HAP-1 (cell line): ENCODE results near the gene ST3GAL3.
"Not testable (repeated sequence)": the region's sequence is repeated elsewhere in the genome, so short reads cannot be mapped to it uniquely, and the experiment has no call there.

Experiments used
- DNase-seq, 2 experiments: peaks; one replicate each; pipeline ENCODE4 v3.0.0-alpha.2; 2016 to 2020; ENCODE audit warnings: low spot score in 2 of 2
- H3K27me3 ChIP-seq: fragments of 250-450 bp; sonication (Bioruptor Pico); 2 replicates; pipeline ENCODE4 v1.5.1; 2020; ENCODE audit warnings: low read depth, mild to moderate bottlenecking, moderate library complexity
- H3K36me3 ChIP-seq: fragments of 250-450 bp; sonication (Bioruptor Pico); replicated peaks from 2 replicates; pipeline ENCODE4 v1.5.1; 2020; ENCODE audit warnings: mild to moderate bottlenecking
- H3K4me1 ChIP-seq: fragments of 250-450 bp; sonication (Bioruptor Pico); 2 replicates; pipeline ENCODE4 v1.5.1; 2020; ENCODE audit warnings: mild to moderate bottlenecking
- H3K4me3 ChIP-seq: fragments of 250-450 bp; sonication (Bioruptor Pico); 2 replicates; pipeline ENCODE4 v1.5.1; 2020; ENCODE audit warnings: mild to moderate bottlenecking, moderate library complexity
- H3K9me3 ChIP-seq: fragments of 250-450 bp; sonication (Bioruptor Pico); 2 replicates; pipeline ENCODE4 v1.5.1; 2020; ENCODE audit warnings: mild to moderate bottlenecking, moderate library complexity
- in situ Hi-C: fragments of 300-500 bp; cut with MboI; formaldehyde crosslinking; loops from 3 replicates; pipeline ENCODE4 v1.14.3; 2020; ENCODE audit warnings: low sequenced_read_pairs, inconsistent platforms, mixed read lengths

The ST3GAL3 gene

DNA sequence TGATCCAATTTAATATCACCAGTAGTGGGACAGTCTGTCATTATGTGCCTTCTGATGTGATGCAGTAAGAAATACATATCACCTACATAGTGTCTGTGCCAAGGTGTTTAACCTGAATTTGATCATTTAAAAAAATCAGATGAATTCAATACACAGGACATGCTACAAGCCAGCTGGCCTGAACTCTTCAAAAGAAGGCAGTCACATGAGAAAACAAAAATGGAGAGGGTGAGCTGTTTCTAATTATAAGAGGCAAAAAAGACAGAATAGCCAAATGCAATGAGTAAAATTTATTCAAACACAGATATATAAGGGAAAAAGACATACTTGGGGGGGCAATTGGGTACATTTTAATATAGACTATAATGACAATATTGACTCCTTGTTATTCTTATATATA lies 66.5 kb downstream of the ST3GAL3 start:
- no peaks in the 10 kb centered on the region for H3K9me3 ChIP-seq
- DNase-seq = no peak
- H3K4me1 ChIP-seq = peaks cover 28% of the 10 kb centered on the region
- no peaks in the 10 kb centered on the region for H3K27me3 ChIP-seq
- H3K36me3 ChIP-seq = 0 out of 2 replicates have a peak, but pooled peaks cover 4% of the 10 kb centered on the region
- in situ Hi-C loops = loop anchor here (5.0 to 25.0 kb wide), 2 partner anchors 158 to 263 kb away; partner anchors contain the start of genes ARTN and SLC6A9
- no peak overlapping the region for H3K4me3 ChIP-seq

GRCh38 chr1:43774359-43774758 lies 67.0 kb downstream of the ST3GAL3 start:
- in situ Hi-C loops = loop anchor here (5.0 to 25.0 kb wide), 2 partner anchors 158 to 263 kb away; partner anchors contain the start of genes ARTN and SLC6A9
- Histone ChIP-seq H3K4me1 (peaks cover 22% of the 10 kb centered on the region), H3K36me3 (0 out of 2 replicates have a peak, but pooled peaks cover 4% of the 10 kb centered on the region), H3K27me3 (no peaks in the 10 kb centered on the region), H3K4me3 (no peak overlapping the region), H3K9me3 (no peaks in the 10 kb centered on the region)
- DNase-seq = no peak

DNA sequence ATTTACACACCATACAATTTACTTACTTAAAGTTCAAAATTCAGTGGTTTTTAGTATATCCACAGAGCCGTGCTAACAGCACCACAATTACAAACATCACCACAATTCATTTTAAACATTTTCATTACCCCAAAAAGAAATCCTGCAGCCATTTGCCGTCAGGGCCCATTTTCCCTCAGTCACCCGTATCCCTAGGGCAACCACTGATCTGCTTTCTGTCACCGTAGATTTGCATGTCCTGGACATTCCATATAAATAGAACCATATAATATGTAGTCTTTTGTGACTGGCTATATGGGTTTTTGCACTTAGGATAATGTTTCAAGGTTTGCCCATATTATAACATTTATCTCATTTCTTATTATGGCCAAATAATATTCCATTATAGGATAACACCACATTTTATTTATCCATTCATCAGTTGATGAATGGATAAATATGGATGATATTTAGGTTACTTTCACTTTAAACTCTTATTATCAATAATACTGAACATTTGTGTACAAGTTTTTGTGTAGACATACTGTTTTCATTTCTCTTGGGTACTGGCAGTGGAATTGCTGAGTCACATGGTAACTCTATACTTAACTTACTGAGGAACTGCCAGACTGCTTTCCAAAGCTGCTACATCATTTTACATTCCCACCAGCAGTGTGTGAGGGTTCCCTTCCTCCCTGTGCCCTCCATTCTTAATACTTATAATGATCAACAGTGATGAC lies 68.9 kb downstream of the ST3GAL3 start:
- in situ Hi-C loops = no loop called here
- no peak for DNase-seq

DNA sequence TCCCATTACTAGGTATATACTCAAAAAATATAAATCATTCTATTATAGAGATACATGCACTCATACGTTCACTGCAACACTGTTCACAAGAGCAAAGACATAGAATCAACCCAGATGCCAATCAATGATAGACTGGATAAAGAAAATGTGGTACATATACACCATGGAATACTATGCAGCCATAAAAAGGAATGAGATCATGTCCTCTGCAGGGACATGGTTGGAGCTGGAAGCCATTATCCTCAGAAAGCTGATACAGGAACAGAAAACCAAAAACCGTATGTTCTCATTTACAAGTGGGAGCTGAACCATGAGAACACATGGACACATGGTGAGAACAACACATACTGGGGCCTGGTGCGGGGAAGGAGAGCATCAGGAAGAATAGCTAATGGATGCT lies 70.6 kb downstream of the ST3GAL3 start:
- DNase-seq, H3K9me3 ChIP-seq, in situ Hi-C loops, H3K4me3 ChIP-seq, H3K4me1 ChIP-seq, H3K27me3 ChIP-seq, H3K36me3 ChIP-seq: not testable (repeated sequence)

More for the DNA sequence above, 68.9 kb downstream of the ST3GAL3 start:
- H3K4me3 ChIP-seq = no peak overlapping the region
- no peaks in the 10 kb centered on the region for H3K9me3 ChIP-seq
- H3K27me3 ChIP-seq = no peaks in the 10 kb centered on the region
- H3K36me3 ChIP-seq = 0 out of 2 replicates have a peak, but pooled peaks cover 4% of the 10 kb centered on the region
- peaks cover 7% of the 10 kb centered on the region for H3K4me1 ChIP-seq

GRCh38 chr1:43779266-43779665 lies 71.9 kb downstream of the ST3GAL3 start:
- Histone ChIP-seq H3K9me3 (no peaks in the 10 kb centered on the region), H3K36me3 (no peaks in the 10 kb centered on the region), H3K27me3 (no peaks in the 10 kb centered on the region), H3K4me1 (no peaks in the 10 kb centered on the region), H3K4me3 (no peak overlapping the region)
- in situ Hi-C loops = no loop called here
- DNase-seq = no peak

DNA sequence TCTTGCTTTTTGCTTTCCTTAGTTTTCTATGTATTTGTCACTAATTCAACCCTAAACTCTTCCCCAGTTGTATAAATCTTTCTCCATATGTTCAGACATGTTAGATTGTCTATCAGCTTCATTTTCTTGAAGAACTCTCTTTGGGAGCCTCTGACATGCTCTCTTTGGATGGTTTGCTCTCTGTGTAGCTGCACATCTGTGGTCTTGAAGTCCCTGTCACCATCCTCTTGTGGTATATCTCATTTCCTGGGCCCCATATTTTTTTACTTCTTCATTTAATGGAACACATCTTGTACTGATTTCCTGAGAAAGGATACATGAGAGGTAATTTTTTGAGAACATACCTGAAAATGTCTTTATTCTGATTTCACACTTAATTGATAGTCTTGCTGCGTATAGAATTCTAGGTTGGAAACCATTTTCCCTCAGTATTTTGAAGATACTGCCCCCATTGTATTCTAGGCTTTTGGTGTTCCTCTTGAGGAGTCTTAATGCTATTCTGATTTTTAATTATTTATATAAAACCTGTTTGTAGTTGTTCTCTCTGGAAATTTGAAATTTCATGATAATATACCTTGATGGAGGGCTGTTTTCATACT lies 72.6 kb downstream of the ST3GAL3 start:
- in situ Hi-C loops = no loop called here
- no peaks in the 10 kb centered on the region for H3K27me3 ChIP-seq
- no peak for DNase-seq
- no peaks in the 10 kb centered on the region for H3K9me3 ChIP-seq
- no peaks in the 10 kb centered on the region for H3K4me1 ChIP-seq
- no peak overlapping the region for H3K4me3 ChIP-seq
- no peaks in the 10 kb centered on the region for H3K36me3 ChIP-seq

GRCh38 chr1:43781574-43781973 lies 74.2 kb downstream of the ST3GAL3 start:
- no peak for DNase-seq
- no peaks in the 10 kb centered on the region for H3K4me1 ChIP-seq
- in situ Hi-C loops = no loop called here

GRCh38 chr1:43783096-43783670 lies 75.8 kb downstream of the ST3GAL3 start:
- Histone ChIP-seq H3K4me3 (no peak overlapping the region), H3K36me3 (no peaks in the 10 kb centered on the region), H3K9me3 (no peaks in the 10 kb centered on the region), H3K27me3 (no peaks in the 10 kb centered on the region), H3K4me1 (peaks cover 4% of the 10 kb centered on the region; the same call in 1 of the 2 replicates)
- in situ Hi-C loops = no loop called here
- DNase-seq = no peak

More at GRCh38 chr1:43781574-43781973, 74.2 kb downstream of the ST3GAL3 start:
- no peaks in the 10 kb centered on the region for H3K27me3 ChIP-seq
- no peak overlapping the region for H3K4me3 ChIP-seq
- H3K36me3 ChIP-seq = no peaks in the 10 kb centered on the region
- H3K9me3 ChIP-seq = no peaks in the 10 kb centered on the region

- in situ Hi-C loops = no loop called here
- Histone ChIP-seq H3K4me1 (peaks cover 6% of the 10 kb centered on the region; the same call in 1 of the 2 replicates), H3K36me3 (no peaks in the 10 kb centered on the region)
Observed at GRCh38 chr1:43783671-43784205, 76.4 kb downstream of the ST3GAL3 start.

GRCh38 chr1:43786201-43786958 lies 79.0 kb downstream of the ST3GAL3 start:
- in situ Hi-C loops = no loop called here
- DNase-seq = no peak
- Histone ChIP-seq H3K4me3 (no peak overlapping the region), H3K4me1 (peaks cover 6% of the 10 kb centered on the region; the same call in 1 of the 2 replicates), H3K27me3 (no peaks in the 10 kb centered on the region), H3K9me3 (no peaks in the 10 kb centered on the region), H3K36me3 (no peaks in the 10 kb centered on the region)

More at GRCh38 chr1:43783671-43784205, 76.4 kb downstream of the ST3GAL3 start:
- Histone ChIP-seq H3K4me3 (no peak overlapping the region), H3K27me3 (no peaks in the 10 kb centered on the region), H3K9me3 (no peaks in the 10 kb centered on the region)
- DNase-seq = no peak

GRCh38 chr1:43786960-43787359 lies 79.6 kb downstream of the ST3GAL3 start:
- Histone ChIP-seq H3K4me3 (no peak overlapping the region), H3K27me3 (no peaks in the 10 kb centered on the region), H3K9me3 (no peaks in the 10 kb centered on the region), H3K36me3 (no peaks in the 10 kb centered on the region), H3K4me1 (peaks cover 6% of the 10 kb centered on the region; the same call in 1 of the 2 replicates)
- in situ Hi-C loops = no loop called here
- no peak for DNase-seq

- Histone ChIP-seq H3K27me3 (no peaks in the 10 kb centered on the region), H3K4me1 (peaks cover 6% of the 10 kb centered on the region; the same call in 1 of the 2 replicates), H3K9me3 (0 out of 2 replicates have a peak, but pooled peaks cover 4% of the 10 kb centered on the region), H3K36me3 (no peaks in the 10 kb centered on the region; the same call in 1 of the 2 replicates), H3K4me3 (no peak overlapping the region)
- in situ Hi-C loops = no loop called here
- no peak for DNase-seq
Observed at GRCh38 chr1:43789604-43790550, 82.5 kb downstream of the ST3GAL3 start.
